H9 (cell line): ENCODE measurements around the gene ATP1B2. TPM values are rescaled to one million over a fixed set of nuclear protein-coding genes. Genes with fewer than 3 reads are reported as not detected.

ENCODE experiments used
- DNase-seq: peaks from one replicate; pipeline ENCODE4 v3.0.0-alpha.2; 2017
- H2AFZ ChIP-seq: one replicate; pipeline ENCODE4 v1.6.1; 2013; ENCODE audit warnings: mild to moderate bottlenecking, low read length, control low read depth, moderate library complexity
- H2AK5ac ChIP-seq: 2 replicates; pipeline ENCODE4 v1.6.1; 2013; ENCODE audit warnings: low read length, control low read depth, mixed read lengths; ENCODE audit not compliant: insufficient read length
- H2BK120ac ChIP-seq: one replicate; pipeline ENCODE4 v1.6.1; 2013; ENCODE audit warnings: low read depth, mild to moderate bottlenecking, low read length, control low read depth, inconsistent platforms; ENCODE audit not compliant: poor library complexity, severe bottlenecking
- H2BK12ac ChIP-seq: 2 replicates; pipeline ENCODE4 v1.6.1; 2013; ENCODE audit warnings: low read length, control low read depth, mixed read lengths, low read depth; ENCODE audit not compliant: insufficient read length
- H2BK15ac ChIP-seq: 2 replicates; pipeline ENCODE4 v1.6.1; 2013; ENCODE audit warnings: low read depth, low read length, control low read depth
- H2BK20ac ChIP-seq: one replicate; pipeline ENCODE4 v1.6.1; 2013; ENCODE audit warnings: low read depth, mild to moderate bottlenecking, low read length, control low read depth, inconsistent platforms; ENCODE audit not compliant: poor library complexity, severe bottlenecking
- H2BK5ac ChIP-seq: 2 replicates; pipeline ENCODE4 v1.6.1; 2013; ENCODE audit warnings: low read length, control low read depth, mixed read lengths; ENCODE audit not compliant: insufficient read length
- H3K14ac ChIP-seq: 2 replicates; pipeline ENCODE4 v1.6.1; 2013; ENCODE audit warnings: low read length, control low read depth; ENCODE audit not compliant: insufficient read depth
- H3K18ac ChIP-seq: 2 replicates; pipeline ENCODE4 v1.6.1; 2013; ENCODE audit warnings: low read depth, mild to moderate bottlenecking, mixed read lengths, low read length, control low read depth; ENCODE audit not compliant: insufficient read length
- H3K23ac ChIP-seq: 2 replicates; pipeline ENCODE4 v1.6.1; 2013; ENCODE audit warnings: low read length, control low read depth, mixed read lengths, low read depth; ENCODE audit not compliant: insufficient read length
- H3K23me2 ChIP-seq: 2 replicates; pipeline ENCODE4 v1.6.1; 2013; ENCODE audit warnings: low read depth, mild to moderate bottlenecking, mixed read lengths, low read length, control low read depth; ENCODE audit not compliant: insufficient read length, poor library complexity, severe bottlenecking
- H3K27ac ChIP-seq: 2 replicates; pipeline ENCODE4 v1.5.1; 2013; ENCODE audit warnings: low read length, control low read depth, mixed read lengths, low read depth; ENCODE audit not compliant: insufficient read length
- H3K27me3 ChIP-seq: 2 replicates; pipeline ENCODE4 v1.6.1; 2013; ENCODE audit warnings: low read length, control low read depth, inconsistent platforms; ENCODE audit not compliant: insufficient read depth
- H3K4ac ChIP-seq: 2 replicates; pipeline ENCODE4 v1.6.1; 2013; ENCODE audit warnings: low read depth, mild to moderate bottlenecking, control low read depth, inconsistent platforms, low read length, moderate library complexity
- H3K4me1 ChIP-seq: 2 replicates; pipeline ENCODE4 v1.6.1; 2013; ENCODE audit warnings: low read length, control low read depth, inconsistent platforms; ENCODE audit not compliant: insufficient read depth
- H3K4me2 ChIP-seq: 2 replicates; pipeline ENCODE4 v1.6.1; 2013; ENCODE audit warnings: low read length, control low read depth, mixed read lengths; ENCODE audit not compliant: insufficient read length, insufficient read depth
- H3K56ac ChIP-seq: 2 replicates; pipeline ENCODE4 v1.6.1; 2013; ENCODE audit warnings: low read depth, mild to moderate bottlenecking, mixed read lengths, low read length, control low read depth; ENCODE audit not compliant: insufficient read length
- H3K79me1 ChIP-seq: 2 replicates; pipeline ENCODE4 v1.6.1; 2013; ENCODE audit warnings: low read depth, mild to moderate bottlenecking, moderate library complexity, low read length, control low read depth, inconsistent platforms; ENCODE audit not compliant: insufficient read depth, poor library complexity, severe bottlenecking
- H3K79me2 ChIP-seq: 2 replicates; pipeline ENCODE4 v1.6.1; 2013; ENCODE audit warnings: low read length, control low read depth, inconsistent platforms; ENCODE audit not compliant: insufficient read depth
- H3K9ac ChIP-seq: 2 replicates; pipeline ENCODE4 v1.6.1; 2013; ENCODE audit warnings: low read length, control low read depth, mixed read lengths; ENCODE audit not compliant: insufficient read length; ENCODE audit errors: extremely low read depth
- H3K9me3 ChIP-seq: one replicate; pipeline ENCODE4 v1.6.1; 2013; ENCODE audit warnings: low read depth, low read length, inconsistent platforms; ENCODE audit not compliant: control insufficient read depth
- H3T11ph ChIP-seq: one replicate; pipeline ENCODE4 v1.6.1; 2013; ENCODE audit warnings: mild to moderate bottlenecking, low read length, control low read depth, inconsistent platforms
- H4K20me1 ChIP-seq: one replicate; pipeline ENCODE4 v1.6.1; 2013; ENCODE audit not compliant: control insufficient read depth, insufficient read length, insufficient read depth
- H4K5ac ChIP-seq: 2 replicates; pipeline ENCODE4 v1.6.1; 2013; ENCODE audit warnings: low read depth, mild to moderate bottlenecking, mixed read lengths, low read length, control low read depth; ENCODE audit not compliant: insufficient read length
- H4K8ac ChIP-seq: replicated peaks from 2 replicates; pipeline ENCODE4 v1.6.1; 2013; ENCODE audit warnings: low read length, control low read depth, mixed read lengths, low read depth; ENCODE audit not compliant: insufficient read length
- H4K91ac ChIP-seq: 2 replicates; pipeline ENCODE4 v1.6.1; 2013; ENCODE audit warnings: low read depth, mild to moderate bottlenecking, moderate library complexity, mixed read lengths, low read length, control low read depth; ENCODE audit not compliant: insufficient read length
- H3K27ac Mint-ChIP-seq, 3 experiments: 2 replicates in 2 of 3; 3 replicates in 1 of 3; pipeline ENCODE4 v1.8.0; 2020 to 2021; ENCODE audit warnings: mixed read lengths in 3 of 3, mild to moderate bottlenecking in 1 of 3, moderate library complexity in 1 of 3
- H3K27me3 Mint-ChIP-seq: 2 replicates; pipeline ENCODE4 v1.8.0; 2021; ENCODE audit warnings: low read depth, mild to moderate bottlenecking, moderate library complexity, mixed read lengths
- H3K36me3 Mint-ChIP-seq, 3 experiments: 2 replicates in 2 of 3; 3 replicates in 1 of 3; pipeline ENCODE4 v1.8.0; 2020 to 2021; ENCODE audit warnings: low read depth in 3 of 3, mixed read lengths in 3 of 3; ENCODE audit not compliant: insufficient read depth in 1 of 3
- H3K4me1 Mint-ChIP-seq, 2 experiments: 2 replicates each; pipeline ENCODE4 v1.8.0; 2020; ENCODE audit warnings: mixed read lengths in 2 of 2
- H3K4me3 Mint-ChIP-seq, 2 experiments: 2 replicates in 1 of 2; 3 replicates in 1 of 2; pipeline ENCODE4 v1.8.0; 2020 to 2021; ENCODE audit warnings: mild to moderate bottlenecking in 2 of 2, mixed read lengths in 2 of 2, moderate library complexity in 1 of 2
- H3K9me3 Mint-ChIP-seq, 2 experiments: 2 replicates in 1 of 2; 3 replicates in 1 of 2; pipeline ENCODE4 v1.8.0; 2020; ENCODE audit warnings: mild to moderate bottlenecking in 2 of 2, mixed read lengths in 2 of 2, moderate library complexity in 1 of 2
- CTCF ChIP-seq: fragments of 200-600 bp; sonication (generic); conservative IDR thresholded peaks from 3 replicates; pipeline ENCODE4 v1.8.0; 2021; ENCODE audit warnings: antibody characterized with exemption, mild to moderate bottlenecking
- WGBS: extraction: QIAGEN DNeasy Blood & Tissue Kit; methylation state at CpG from one replicate; pipeline ENCODE4 v1.1.7; 2013; ENCODE audit warnings: missing lambda C conversion rate, low lambda C conversion rate, mixed read lengths; ENCODE audit not compliant: insufficient read length; ENCODE audit errors: extremely low coverage; 5-methylcytosine and 5-hydroxymethylcytosine counted together
- total RNA-seq: library from RNA; stranded (reverse); gene quantifications from 2 replicates; pipeline ENCODE4 v1.2.1, GENCODE V29; 2021

ATP1B2 gene
- total RNA-seq, 1 experiment from 2014 or later = 16.2 TPM

GRCh38 chr17:7651665-7652387 is 1.1 kb downstream of the ATP1B2 start:
- no peak overlapping the region for H2BK15ac ChIP-seq
- H3K27ac ChIP-seq = no peak overlapping the region
- H3K56ac ChIP-seq = no peak overlapping the region
- no peak overlapping the region for H4K91ac ChIP-seq
- no peak overlapping the region for H3K18ac ChIP-seq
- DNase-seq = peak; percentile 61
- no peak overlapping the region for H2BK20ac ChIP-seq
- no peak overlapping the region for H3K14ac ChIP-seq
- H3K27me3 ChIP-seq = peaks cover 5% of the 10 kb centered on the region
- H4K8ac ChIP-seq = no peak overlapping the region
- H3K4ac ChIP-seq = no peak overlapping the region
- H3K4me3 Mint-ChIP-seq = peak overlapping the region; percentile 69 to 91
- no peak overlapping the region for H4K5ac ChIP-seq
- H3K9me3 Mint-ChIP-seq = peaks cover 0 to 3% of the 10 kb centered on the region in 2 experiments; a peak in 2 of 5 replicates
- WGBS = no CpG with 5 or more reads among the region's 54 CpGs
- no peaks in the 10 kb centered on the region; the same call in 1 of the 2 replicates for H3K4me1 ChIP-seq
- H4K20me1 ChIP-seq = no peaks in the 10 kb centered on the region
- no peak for TF ChIP-seq CTCF
- H3K27me3 Mint-ChIP-seq = peaks cover 69% of the 10 kb centered on the region
- no peak overlapping the region for H2BK12ac ChIP-seq
- peaks cover 30 to 48% of the 10 kb centered on the region in 2 experiments for H3K4me1 Mint-ChIP-seq
- no peaks in the 10 kb centered on the region for H3K79me1 ChIP-seq
- peaks cover 7 to 29% (median 10%) of the 10 kb centered on the region in 3 experiments; a peak in 6 of 7 replicates for H3K36me3 Mint-ChIP-seq
- no peak overlapping the region for H3K27ac Mint-ChIP-seq
- peak overlapping the region; percentile 82 for H3K4me2 ChIP-seq
- H2AK5ac ChIP-seq = no peak overlapping the region
- no peak overlapping the region for H2BK5ac ChIP-seq
- no peaks in the 10 kb centered on the region for H3K79me2 ChIP-seq
- H3K23me2 ChIP-seq = peaks cover 14% of the 10 kb centered on the region
- no peak overlapping the region for H3K9ac ChIP-seq
- no peak overlapping the region for H3T11ph ChIP-seq
- no peak overlapping the region for H2BK120ac ChIP-seq
- no peak overlapping the region for H3K23ac ChIP-seq
- H3K9me3 ChIP-seq = no peaks in the 10 kb centered on the region
- no peak overlapping the region for H2AFZ ChIP-seq
